ENCODE data around the gene CYB5D1. TPM values are rescaled to one million over a fixed set of nuclear protein-coding genes. Genes with fewer than 3 reads are reported as not detected.
A peak's percentile ranks its signal among the peaks of the same experiment; 100 is the strongest.

Gene CYB5D1
- total RNA-seq, 1 donor: 11.2 TPM

GRCh38 chr17:7854078-7854777 lies 3.6 kb upstream of the CYB5D1 start:
- H3K4me3 ChIP-seq (ENCODE audit: low read depth, low read length): no peak overlapping the region
- TF ChIP-seq, protein P1, sequence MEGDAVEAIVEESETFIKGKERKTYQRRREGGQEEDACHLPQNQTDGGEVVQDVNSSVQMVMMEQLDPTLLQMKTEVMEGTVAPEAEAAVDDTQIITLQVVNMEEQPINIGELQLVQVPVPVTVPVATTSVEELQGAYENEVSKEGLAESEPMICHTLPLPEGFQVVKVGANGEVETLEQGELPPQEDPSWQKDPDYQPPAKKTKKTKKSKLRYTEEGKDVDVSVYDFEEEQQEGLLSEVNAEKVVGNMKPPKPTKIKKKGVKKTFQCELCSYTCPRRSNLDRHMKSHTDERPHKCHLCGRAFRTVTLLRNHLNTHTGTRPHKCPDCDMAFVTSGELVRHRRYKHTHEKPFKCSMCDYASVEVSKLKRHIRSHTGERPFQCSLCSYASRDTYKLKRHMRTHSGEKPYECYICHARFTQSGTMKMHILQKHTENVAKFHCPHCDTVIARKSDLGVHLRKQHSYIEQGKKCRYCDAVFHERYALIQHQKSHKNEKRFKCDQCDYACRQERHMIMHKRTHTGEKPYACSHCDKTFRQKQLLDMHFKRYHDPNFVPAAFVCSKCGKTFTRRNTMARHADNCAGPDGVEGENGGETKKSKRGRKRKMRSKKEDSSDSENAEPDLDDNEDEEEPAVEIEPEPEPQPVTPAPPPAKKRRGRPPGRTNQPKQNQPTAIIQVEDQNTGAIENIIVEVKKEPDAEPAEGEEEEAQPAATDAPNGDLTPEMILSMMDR (IDR thresholded peaks at IDR 0.05; ENCODE audit: insufficient read depth, low read length): no peak

GRCh38 chr17:7854851-7855659 lies 2.7 kb upstream of the CYB5D1 start, which contains the start of gene TMEM88:
Gene TMEM88, plus strand, starts transcription at chr17:7855066. Its CDS starts 9 bp downstream, at chr17:7855075.
- peak; percentile 15 for DNase-seq (ENCODE audit: low read depth)
- H3K4me3 ChIP-seq (ENCODE audit: low read depth, low read length): peak within 1 kb of the TSS; percentile 74
- TF ChIP-seq, protein P1 (IDR thresholded peaks at IDR 0.05; ENCODE audit: insufficient read depth, low read length): no peak

More at GRCh38 chr17:7854078-7854777, 3.6 kb upstream of the CYB5D1 start:
- no peak for DNase-seq (ENCODE audit: low read depth)

GRCh38 chr17:7855660-7856010 lies 2.2 kb upstream of the CYB5D1 start:
- no peak for DNase-seq (ENCODE audit: low read depth)
- peak overlapping the region; percentile 74 for H3K4me3 ChIP-seq (ENCODE audit: low read depth, low read length)
- TF ChIP-seq, protein P1 (IDR thresholded peaks at IDR 0.05; ENCODE audit: insufficient read depth, low read length): no peak

- peak overlapping the region; percentile 74 for H3K4me3 ChIP-seq (ENCODE audit: low read depth, low read length)
- TF ChIP-seq, protein P1 (IDR thresholded peaks at IDR 0.05; ENCODE audit: insufficient read depth, low read length): no peak
- peak; percentile 46 for DNase-seq (ENCODE audit: low read depth)
Measured at GRCh38 chr17:7856011-7856810, 1.6 kb upstream of the CYB5D1 start.

- H3K4me3 ChIP-seq (ENCODE audit: low read depth, low read length): peak within 1 kb of the TSS; percentile 86
- DNase-seq (ENCODE audit: low read depth): peak; percentile 100
- TF ChIP-seq, protein P1 (IDR thresholded peaks at IDR 0.05; ENCODE audit: insufficient read depth, low read length): peak; percentile 62
Measured at GRCh38 chr17:7856811-7857712, 741 bp upstream of the CYB5D1 start, which contains the start of gene NAA38. Gene NAA38, minus strand, starts transcription at chr17:7857559. Its CDS starts 96 bp downstream, at chr17:7857463.

DNA sequence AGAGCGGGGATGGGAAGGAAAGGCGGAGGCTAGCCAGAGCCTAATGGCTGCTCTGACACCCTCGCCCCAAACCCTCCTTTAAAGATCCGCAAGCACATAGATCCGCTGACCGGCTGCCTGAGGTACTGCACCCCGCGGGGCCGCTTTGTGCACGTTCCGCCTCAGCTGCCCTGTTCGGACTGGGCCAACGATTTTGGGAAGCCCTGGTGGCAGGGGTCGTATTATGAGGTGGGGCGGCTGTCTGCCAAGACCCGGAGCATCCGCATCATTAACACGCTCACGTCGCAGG lies 663 bp downstream of the CYB5D1 start:
- DNase-seq (ENCODE audit: low read depth): no peak
- TF ChIP-seq, protein P1 (IDR thresholded peaks at IDR 0.05; ENCODE audit: insufficient read depth, low read length): peak; percentile 65
- H3K4me3 ChIP-seq (ENCODE audit: low read depth, low read length): peak overlapping the region; percentile 86
